ENCODE measurements around the gene GRIA4. TPM values are rescaled to one million over a fixed set of nuclear protein-coding genes. Genes with fewer than 3 reads are reported as not detected.

Gene GRIA4
- total RNA-seq, 2 experiments from 2014 or later, result not detected

DNA sequence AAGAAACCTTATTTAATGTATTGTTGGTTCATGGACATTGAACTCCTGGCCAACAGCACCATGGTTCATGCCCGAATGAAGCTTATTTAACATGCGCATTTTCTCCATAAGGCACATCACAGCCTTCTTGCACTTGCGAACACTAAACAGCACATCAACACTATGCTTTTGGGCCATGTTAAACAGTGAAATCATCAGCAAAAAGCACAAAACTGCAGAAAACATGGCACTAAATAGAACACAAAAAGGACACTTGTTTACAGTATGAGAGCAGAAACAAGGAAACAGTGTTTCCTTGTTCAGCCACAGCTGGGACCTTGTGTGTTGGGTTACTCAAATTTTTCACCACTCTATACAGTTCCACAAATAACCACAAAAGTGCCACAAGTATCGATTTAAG is 289.9 kb downstream of the GRIA4 start:
- H3K9me3 Mint-ChIP-seq, result no peaks in the 10 kb centered on the region
- DNase-seq, result no peak
- no peaks in the 10 kb centered on the region for H3K36me3 Mint-ChIP-seq (ENCODE audit: low read depth)
- no peak overlapping the region for H3K27ac Mint-ChIP-seq
- H3K4me1 Mint-ChIP-seq (ENCODE audit: low read depth), result no peaks in the 10 kb centered on the region
- ChIA-PET CTCF (no interaction called here), POLR2A (no interaction called here)
- H3K4me3 Mint-ChIP-seq, result no peak overlapping the region
- no peak for TF ChIP-seq CTCF (IDR thresholded peaks at IDR 0.05)
- intact Hi-C loops (cut with micrococcal nuclease), result no loop called here
- no peak for ATAC-seq
- H3K27me3 Mint-ChIP-seq, result no peaks in the 10 kb centered on the region

DNA sequence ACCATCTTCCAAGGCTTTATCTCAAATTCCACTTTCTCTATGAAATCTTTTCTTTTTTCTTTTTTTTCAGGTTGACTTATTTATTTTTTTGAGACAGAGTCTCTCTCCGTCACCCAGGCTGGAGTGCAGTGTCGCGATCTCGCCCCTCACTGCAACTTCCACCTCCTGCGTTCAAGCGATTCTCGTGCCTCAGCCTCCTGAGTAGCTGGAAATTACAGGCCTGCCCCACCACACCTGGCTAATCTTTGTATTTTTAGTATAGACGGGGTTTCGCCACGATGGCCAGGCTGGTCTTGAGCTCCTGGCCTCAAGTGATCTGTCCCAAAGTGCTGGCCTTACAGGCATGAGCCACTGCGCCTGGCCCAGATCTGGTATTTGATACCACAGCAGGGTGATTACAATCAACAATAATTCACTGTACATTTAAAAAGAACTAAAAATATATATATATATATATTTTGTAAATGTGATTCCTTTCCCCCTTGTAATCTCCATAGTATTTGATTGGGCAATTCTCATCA is 290.7 kb downstream of the GRIA4 start:
- ChIA-PET POLR2A (no interaction called here), CTCF (no interaction called here)
- ATAC-seq, result no peak
- H3K36me3 Mint-ChIP-seq (ENCODE audit: low read depth), result no peaks in the 10 kb centered on the region
- intact Hi-C loops (cut with micrococcal nuclease), result no loop called here
- H3K27ac Mint-ChIP-seq, result no peak overlapping the region
- H3K4me3 Mint-ChIP-seq, result no peak overlapping the region
- DNase-seq, result no peak
- H3K4me1 Mint-ChIP-seq (ENCODE audit: low read depth), result no peaks in the 10 kb centered on the region
- H3K9me3 Mint-ChIP-seq, result no peaks in the 10 kb centered on the region
- TF ChIP-seq CTCF (IDR thresholded peaks at IDR 0.05), result no peak
- no peaks in the 10 kb centered on the region for H3K27me3 Mint-ChIP-seq

GRCh38 chr11:105903113-105903512 is 293.2 kb downstream of the GRIA4 start:
- no peak for DNase-seq
- Mint-ChIP-seq H3K4me3 (no peak overlapping the region), H3K27ac (no peak overlapping the region), H3K27me3 (no peaks in the 10 kb centered on the region), H3K9me3 (no peaks in the 10 kb centered on the region), H3K4me1 (ENCODE audit: low read depth) (no peaks in the 10 kb centered on the region), H3K36me3 (ENCODE audit: low read depth) (no peaks in the 10 kb centered on the region)
- ATAC-seq, result no peak
- ChIA-PET CTCF (no interaction called here), POLR2A (no interaction called here)
- intact Hi-C loops (cut with micrococcal nuclease), result no loop called here
- TF ChIP-seq CTCF (IDR thresholded peaks at IDR 0.05), result no peak

DNA sequence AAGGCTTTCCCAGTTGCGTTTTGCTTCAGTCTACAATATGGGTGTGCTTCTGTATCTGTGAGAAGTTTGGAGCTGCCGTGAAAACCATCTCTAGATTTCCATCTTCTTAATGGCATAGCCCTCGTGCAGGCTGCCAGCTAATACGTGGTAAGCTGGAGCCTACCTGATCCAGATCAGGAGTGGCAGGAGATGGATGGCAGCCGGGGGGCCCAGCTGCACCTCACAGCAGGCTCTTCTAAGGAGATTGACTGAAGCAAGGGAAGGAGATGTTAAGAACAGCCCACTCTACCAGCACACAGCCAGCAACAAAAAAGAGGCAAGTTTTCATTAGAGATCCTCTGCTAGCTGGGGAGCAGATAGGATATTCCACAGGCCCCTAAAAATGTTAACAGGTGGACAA is 296.6 kb downstream of the GRIA4 start:
- POLR2A ChIA-PET, result no interaction called here
- H3K9me3 Mint-ChIP-seq, result no peaks in the 10 kb centered on the region
- DNase-seq, result no peak
- no peak for ATAC-seq
- CTCF ChIA-PET, result no interaction called here
- no peak overlapping the region for H3K27ac Mint-ChIP-seq
- TF ChIP-seq CTCF (IDR thresholded peaks at IDR 0.05), result no peak
- H3K4me1 Mint-ChIP-seq (ENCODE audit: low read depth), result no peaks in the 10 kb centered on the region
- intact Hi-C loops (cut with micrococcal nuclease), result no loop called here
- H3K4me3 Mint-ChIP-seq, result no peak overlapping the region
- no peaks in the 10 kb centered on the region for H3K27me3 Mint-ChIP-seq
- H3K36me3 Mint-ChIP-seq (ENCODE audit: low read depth), result no peaks in the 10 kb centered on the region

GRCh38 chr11:105907319-105907718 is 297.4 kb downstream of the GRIA4 start:
- Mint-ChIP-seq H3K9me3 (no peaks in the 10 kb centered on the region), H3K27me3 (no peaks in the 10 kb centered on the region), H3K4me1 (ENCODE audit: low read depth) (no peaks in the 10 kb centered on the region), H3K27ac (no peak overlapping the region), H3K4me3 (no peak overlapping the region), H3K36me3 (ENCODE audit: low read depth) (no peaks in the 10 kb centered on the region)
- no peak for DNase-seq
- intact Hi-C loops (cut with micrococcal nuclease), result no loop called here
- no peak for TF ChIP-seq CTCF (IDR thresholded peaks at IDR 0.05)
- CTCF ChIA-PET, result no interaction called here
- POLR2A ChIA-PET, result no interaction called here
- no peak for ATAC-seq
